ENCODE data around the gene FAM83G. TPM values are rescaled to one million over a fixed set of nuclear protein-coding genes. Genes with fewer than 3 reads are reported as not detected.

Gene FAM83G
- total and polyA plus RNA-seq, 2 experiments from 2014 or later: 7.6 to 44.5 TPM

DNA sequence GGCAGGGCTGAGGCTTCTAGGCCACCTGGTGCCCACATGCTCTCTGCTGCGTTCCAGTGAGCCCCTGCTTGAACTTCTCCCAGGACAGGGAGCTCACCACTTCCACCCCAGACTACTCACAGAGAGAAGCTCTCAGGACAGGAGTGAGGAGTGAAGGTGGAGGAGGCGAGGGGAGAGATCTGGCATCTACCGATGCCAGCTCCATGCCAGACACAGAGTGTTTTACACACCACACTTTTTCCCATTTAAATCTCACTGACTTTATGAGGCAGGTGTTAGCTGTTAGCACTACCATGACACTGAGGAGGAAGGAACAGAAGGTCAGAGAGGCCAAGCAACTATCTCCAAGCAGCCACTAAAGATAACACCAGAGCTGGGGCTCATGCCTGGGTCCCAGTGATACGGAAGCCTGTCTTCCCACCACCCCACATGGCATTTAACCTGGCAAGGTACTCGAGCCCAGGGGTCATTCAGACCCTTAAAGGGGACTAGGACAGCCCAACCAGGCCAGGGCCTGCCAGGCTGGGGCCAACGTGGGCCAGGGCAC is 6.8 kb downstream of the FAM83G start:
- Mint-ChIP-seq H3K36me3 (ENCODE audit: low read depth) (peaks cover 42% of the 10 kb centered on the region), H3K4me3 (no peak overlapping the region), H3K27me3 (ENCODE audit: insufficient read depth, low read depth, poor library complexity) (peaks cover 4% of the 10 kb centered on the region), H3K9me3 (peaks cover 15% of the 10 kb centered on the region; the same call in 2 of the 3 replicates), H3K27ac (no peak overlapping the region), H3K4me1 (peaks cover 20% of the 10 kb centered on the region)
- peaks cover 45% of the 10 kb centered on the region for H4K20me1 ChIP-seq (replicated peaks; ENCODE audit: insufficient read depth)
- no peak for DNase-seq (ENCODE audit: low spot score)
- TF ChIP-seq EZH2 (IDR thresholded peaks at IDR 0.05; ENCODE audit: low read depth, unreplicated experiment) (no peak), STAT1 (IDR thresholded peaks at IDR 0.05; ENCODE audit: unreplicated experiment) (no peak), POLR2AphosphoS5 (IDR thresholded peaks at IDR 0.05; ENCODE audit: low read depth) (no peak), CREB1 (CRISPR knock-in tag; IDR thresholded peaks at IDR 0.05; ENCODE audit: low read depth) (no peak), NANOG (IDR thresholded peaks at IDR 0.05; ENCODE audit: borderline replicate concordance) (no peak), ZNF331 (CRISPR knock-in tag; IDR thresholded peaks at IDR 0.05; ENCODE audit: low read depth) (no peak), ZNF114 (CRISPR knock-in tag; IDR thresholded peaks at IDR 0.05) (no peak), JUNB (IDR thresholded peaks at IDR 0.05; ENCODE audit: unreplicated experiment) (no peak), EZH2phosphoT487 (IDR thresholded peaks at IDR 0.05; ENCODE audit: unreplicated experiment) (no peak)
- TF ChIP-seq, protein P1, sequence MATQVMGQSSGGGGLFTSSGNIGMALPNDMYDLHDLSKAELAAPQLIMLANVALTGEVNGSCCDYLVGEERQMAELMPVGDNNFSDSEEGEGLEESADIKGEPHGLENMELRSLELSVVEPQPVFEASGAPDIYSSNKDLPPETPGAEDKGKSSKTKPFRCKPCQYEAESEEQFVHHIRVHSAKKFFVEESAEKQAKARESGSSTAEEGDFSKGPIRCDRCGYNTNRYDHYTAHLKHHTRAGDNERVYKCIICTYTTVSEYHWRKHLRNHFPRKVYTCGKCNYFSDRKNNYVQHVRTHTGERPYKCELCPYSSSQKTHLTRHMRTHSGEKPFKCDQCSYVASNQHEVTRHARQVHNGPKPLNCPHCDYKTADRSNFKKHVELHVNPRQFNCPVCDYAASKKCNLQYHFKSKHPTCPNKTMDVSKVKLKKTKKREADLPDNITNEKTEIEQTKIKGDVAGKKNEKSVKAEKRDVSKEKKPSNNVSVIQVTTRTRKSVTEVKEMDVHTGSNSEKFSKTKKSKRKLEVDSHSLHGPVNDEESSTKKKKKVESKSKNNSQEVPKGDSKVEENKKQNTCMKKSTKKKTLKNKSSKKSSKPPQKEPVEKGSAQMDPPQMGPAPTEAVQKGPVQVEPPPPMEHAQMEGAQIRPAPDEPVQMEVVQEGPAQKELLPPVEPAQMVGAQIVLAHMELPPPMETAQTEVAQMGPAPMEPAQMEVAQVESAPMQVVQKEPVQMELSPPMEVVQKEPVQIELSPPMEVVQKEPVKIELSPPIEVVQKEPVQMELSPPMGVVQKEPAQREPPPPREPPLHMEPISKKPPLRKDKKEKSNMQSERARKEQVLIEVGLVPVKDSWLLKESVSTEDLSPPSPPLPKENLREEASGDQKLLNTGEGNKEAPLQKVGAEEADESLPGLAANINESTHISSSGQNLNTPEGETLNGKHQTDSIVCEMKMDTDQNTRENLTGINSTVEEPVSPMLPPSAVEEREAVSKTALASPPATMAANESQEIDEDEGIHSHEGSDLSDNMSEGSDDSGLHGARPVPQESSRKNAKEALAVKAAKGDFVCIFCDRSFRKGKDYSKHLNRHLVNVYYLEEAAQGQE (IDR thresholded peaks at IDR 0.05; ENCODE audit: unreplicated experiment): no peak
- TF ChIP-seq, protein P2, sequence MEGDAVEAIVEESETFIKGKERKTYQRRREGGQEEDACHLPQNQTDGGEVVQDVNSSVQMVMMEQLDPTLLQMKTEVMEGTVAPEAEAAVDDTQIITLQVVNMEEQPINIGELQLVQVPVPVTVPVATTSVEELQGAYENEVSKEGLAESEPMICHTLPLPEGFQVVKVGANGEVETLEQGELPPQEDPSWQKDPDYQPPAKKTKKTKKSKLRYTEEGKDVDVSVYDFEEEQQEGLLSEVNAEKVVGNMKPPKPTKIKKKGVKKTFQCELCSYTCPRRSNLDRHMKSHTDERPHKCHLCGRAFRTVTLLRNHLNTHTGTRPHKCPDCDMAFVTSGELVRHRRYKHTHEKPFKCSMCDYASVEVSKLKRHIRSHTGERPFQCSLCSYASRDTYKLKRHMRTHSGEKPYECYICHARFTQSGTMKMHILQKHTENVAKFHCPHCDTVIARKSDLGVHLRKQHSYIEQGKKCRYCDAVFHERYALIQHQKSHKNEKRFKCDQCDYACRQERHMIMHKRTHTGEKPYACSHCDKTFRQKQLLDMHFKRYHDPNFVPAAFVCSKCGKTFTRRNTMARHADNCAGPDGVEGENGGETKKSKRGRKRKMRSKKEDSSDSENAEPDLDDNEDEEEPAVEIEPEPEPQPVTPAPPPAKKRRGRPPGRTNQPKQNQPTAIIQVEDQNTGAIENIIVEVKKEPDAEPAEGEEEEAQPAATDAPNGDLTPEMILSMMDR (conservative IDR thresholded peaks at IDR 0.05; ENCODE audit: low read depth in 2 of 2): no peak
- TF ChIP-seq, protein P3, sequence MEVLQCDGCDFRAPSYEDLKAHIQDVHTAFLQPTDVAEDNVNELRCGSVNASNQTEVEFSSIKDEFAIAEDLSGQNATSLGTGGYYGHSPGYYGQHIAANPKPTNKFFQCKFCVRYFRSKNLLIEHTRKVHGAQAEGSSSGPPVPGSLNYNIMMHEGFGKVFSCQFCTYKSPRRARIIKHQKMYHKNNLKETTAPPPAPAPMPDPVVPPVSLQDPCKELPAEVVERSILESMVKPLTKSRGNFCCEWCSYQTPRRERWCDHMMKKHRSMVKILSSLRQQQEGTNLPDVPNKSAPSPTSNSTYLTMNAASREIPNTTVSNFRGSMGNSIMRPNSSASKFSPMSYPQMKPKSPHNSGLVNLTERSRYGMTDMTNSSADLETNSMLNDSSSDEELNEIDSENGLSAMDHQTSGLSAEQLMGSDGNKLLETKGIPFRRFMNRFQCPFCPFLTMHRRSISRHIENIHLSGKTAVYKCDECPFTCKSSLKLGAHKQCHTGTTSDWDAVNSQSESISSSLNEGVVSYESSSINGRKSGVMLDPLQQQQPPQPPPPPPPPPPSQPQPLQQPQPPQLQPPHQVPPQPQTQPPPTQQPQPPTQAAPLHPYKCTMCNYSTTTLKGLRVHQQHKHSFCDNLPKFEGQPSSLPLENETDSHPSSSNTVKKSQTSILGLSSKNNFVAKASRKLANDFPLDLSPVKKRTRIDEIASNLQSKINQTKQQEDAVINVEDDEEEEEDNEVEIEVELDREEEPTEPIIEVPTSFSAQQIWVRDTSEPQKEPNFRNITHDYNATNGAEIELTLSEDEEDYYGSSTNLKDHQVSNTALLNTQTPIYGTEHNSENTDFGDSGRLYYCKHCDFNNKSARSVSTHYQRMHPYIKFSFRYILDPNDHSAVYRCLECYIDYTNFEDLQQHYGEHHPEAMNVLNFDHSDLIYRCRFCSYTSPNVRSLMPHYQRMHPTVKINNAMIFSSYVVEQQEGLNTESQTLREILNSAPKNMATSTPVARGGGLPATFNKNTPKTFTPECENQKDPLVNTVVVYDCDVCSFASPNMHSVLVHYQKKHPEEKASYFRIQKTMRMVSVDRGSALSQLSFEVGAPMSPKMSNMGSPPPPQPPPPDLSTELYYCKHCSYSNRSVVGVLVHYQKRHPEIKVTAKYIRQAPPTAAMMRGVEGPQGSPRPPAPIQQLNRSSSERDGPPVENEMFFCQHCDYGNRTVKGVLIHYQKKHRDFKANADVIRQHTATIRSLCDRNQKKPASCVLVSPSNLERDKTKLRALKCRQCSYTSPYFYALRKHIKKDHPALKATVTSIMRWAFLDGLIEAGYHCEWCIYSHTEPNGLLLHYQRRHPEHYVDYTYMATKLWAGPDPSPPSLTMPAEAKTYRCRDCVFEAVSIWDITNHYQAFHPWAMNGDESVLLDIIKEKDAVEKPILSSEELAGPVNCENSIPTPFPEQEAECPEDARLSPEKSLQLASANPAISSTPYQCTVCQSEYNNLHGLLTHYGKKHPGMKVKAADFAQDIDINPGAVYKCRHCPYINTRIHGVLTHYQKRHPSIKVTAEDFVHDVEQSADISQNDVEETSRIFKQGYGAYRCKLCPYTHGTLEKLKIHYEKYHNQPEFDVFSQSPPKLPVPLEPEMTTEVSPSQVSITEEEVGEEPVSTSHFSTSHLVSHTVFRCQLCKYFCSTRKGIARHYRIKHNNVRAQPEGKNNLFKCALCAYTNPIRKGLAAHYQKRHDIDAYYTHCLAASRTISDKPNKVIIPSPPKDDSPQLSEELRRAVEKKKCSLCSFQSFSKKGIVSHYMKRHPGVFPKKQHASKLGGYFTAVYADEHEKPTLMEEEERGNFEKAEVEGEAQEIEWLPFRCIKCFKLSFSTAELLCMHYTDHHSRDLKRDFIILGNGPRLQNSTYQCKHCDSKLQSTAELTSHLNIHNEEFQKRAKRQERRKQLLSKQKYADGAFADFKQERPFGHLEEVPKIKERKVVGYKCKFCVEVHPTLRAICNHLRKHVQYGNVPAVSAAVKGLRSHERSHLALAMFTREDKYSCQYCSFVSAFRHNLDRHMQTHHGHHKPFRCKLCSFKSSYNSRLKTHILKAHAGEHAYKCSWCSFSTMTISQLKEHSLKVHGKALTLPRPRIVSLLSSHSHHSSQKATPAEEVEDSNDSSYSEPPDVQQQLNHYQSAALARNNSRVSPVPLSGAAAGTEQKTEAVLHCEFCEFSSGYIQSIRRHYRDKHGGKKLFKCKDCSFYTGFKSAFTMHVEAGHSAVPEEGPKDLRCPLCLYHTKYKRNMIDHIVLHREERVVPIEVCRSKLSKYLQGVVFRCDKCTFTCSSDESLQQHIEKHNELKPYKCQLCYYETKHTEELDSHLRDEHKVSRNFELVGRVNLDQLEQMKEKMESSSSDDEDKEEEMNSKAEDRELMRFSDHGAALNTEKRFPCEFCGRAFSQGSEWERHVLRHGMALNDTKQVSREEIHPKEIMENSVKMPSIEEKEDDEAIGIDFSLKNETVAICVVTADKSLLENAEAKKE (CRISPR knock-in tag; IDR thresholded peaks at IDR 0.05): no peak
- TF ChIP-seq, protein P4, sequence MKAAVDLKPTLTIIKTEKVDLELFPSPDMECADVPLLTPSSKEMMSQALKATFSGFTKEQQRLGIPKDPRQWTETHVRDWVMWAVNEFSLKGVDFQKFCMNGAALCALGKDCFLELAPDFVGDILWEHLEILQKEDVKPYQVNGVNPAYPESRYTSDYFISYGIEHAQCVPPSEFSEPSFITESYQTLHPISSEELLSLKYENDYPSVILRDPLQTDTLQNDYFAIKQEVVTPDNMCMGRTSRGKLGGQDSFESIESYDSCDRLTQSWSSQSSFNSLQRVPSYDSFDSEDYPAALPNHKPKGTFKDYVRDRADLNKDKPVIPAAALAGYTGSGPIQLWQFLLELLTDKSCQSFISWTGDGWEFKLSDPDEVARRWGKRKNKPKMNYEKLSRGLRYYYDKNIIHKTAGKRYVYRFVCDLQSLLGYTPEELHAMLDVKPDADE (IDR thresholded peaks at IDR 0.05): no peak
- no peaks in the 10 kb centered on the region for H3K27me3 ChIP-seq (ENCODE audit: insufficient read depth)
- H3K4me3 ChIP-seq: no peak overlapping the region
- H3K79me2 ChIP-seq (replicated peaks; ENCODE audit: insufficient read depth): peaks cover 83% of the 10 kb centered on the region
- no peak for ATAC-seq
- H3K27ac ChIP-seq (ENCODE audit: low read depth): no peak overlapping the region
- no peaks in the 10 kb centered on the region for H3K9me2 ChIP-seq (ENCODE audit: insufficient read depth)
- H3K4me1 ChIP-seq (ENCODE audit: insufficient read depth): peaks cover 2% of the 10 kb centered on the region; the same call in 1 of the 2 replicates
- H2AFZ ChIP-seq: no peak overlapping the region
- H3F3A ChIP-seq (replicated peaks; ENCODE audit: low read depth): no peaks in the 10 kb centered on the region
- H3K4me2 ChIP-seq: no peak overlapping the region
- peaks cover 6% of the 10 kb centered on the region; the same call in 1 of the 2 replicates for H3K36me3 ChIP-seq (ENCODE audit: insufficient read depth)
